Ishikawa (cell line): ENCODE results near the gene KDM4D.

Source experiments
- CEBPB ChIP-seq: IDR thresholded peaks from 2 replicates; pipeline ENCODE4 v1.6.1; 2012
- CREB1 ChIP-seq: IDR thresholded peaks from 2 replicates; pipeline ENCODE4 v1.6.1; 2012; ENCODE audit warnings: low read depth
- EGR1 ChIP-seq: IDR thresholded peaks from 2 replicates; pipeline ENCODE4 v1.6.1; 2012
- EP300 ChIP-seq: IDR thresholded peaks from 2 replicates; pipeline ENCODE4 v1.6.1; 2012; ENCODE audit warnings: borderline replicate concordance
- FOXM1 ChIP-seq: IDR thresholded peaks from 2 replicates; pipeline ENCODE4 v1.6.1; 2012; ENCODE audit warnings: low read depth, borderline replicate concordance
- NFIC ChIP-seq: IDR thresholded peaks from 2 replicates; pipeline ENCODE4 v1.6.1; 2012
- RAD21 ChIP-seq: IDR thresholded peaks from 2 replicates; pipeline ENCODE4 v1.6.1; 2012; ENCODE audit warnings: low read depth
- TAF1 ChIP-seq: IDR thresholded peaks from 2 replicates; pipeline ENCODE4 v1.6.1; 2012; ENCODE audit warnings: low read depth, mild to moderate bottlenecking
- TCF12 ChIP-seq: IDR thresholded peaks from 2 replicates; pipeline ENCODE4 v1.6.1; 2012; ENCODE audit warnings: low read depth
- TEAD4 ChIP-seq: IDR thresholded peaks from 2 replicates; pipeline ENCODE4 v1.6.1; 2012
- YY1 ChIP-seq: IDR thresholded peaks from 2 replicates; pipeline ENCODE4 v1.6.1; 2012; ENCODE audit warnings: low read depth
- ZBTB7A ChIP-seq: IDR thresholded peaks from 2 replicates; pipeline ENCODE4 v1.6.1; 2012; ENCODE audit warnings: low read depth
- TF ChIP-seq, protein P1 (sequence below): IDR thresholded peaks from 2 replicates; pipeline ENCODE4 v1.6.1; 2012; ENCODE audit warnings: low read depth, mild to moderate bottlenecking
- TF ChIP-seq, protein P2 (sequence below): IDR thresholded peaks from 2 replicates; pipeline ENCODE4 v1.6.1; 2012
- TF ChIP-seq, protein P3 (sequence below): IDR thresholded peaks from 2 replicates; pipeline ENCODE4 v1.6.1; 2012

KDM4D gene

DNA sequence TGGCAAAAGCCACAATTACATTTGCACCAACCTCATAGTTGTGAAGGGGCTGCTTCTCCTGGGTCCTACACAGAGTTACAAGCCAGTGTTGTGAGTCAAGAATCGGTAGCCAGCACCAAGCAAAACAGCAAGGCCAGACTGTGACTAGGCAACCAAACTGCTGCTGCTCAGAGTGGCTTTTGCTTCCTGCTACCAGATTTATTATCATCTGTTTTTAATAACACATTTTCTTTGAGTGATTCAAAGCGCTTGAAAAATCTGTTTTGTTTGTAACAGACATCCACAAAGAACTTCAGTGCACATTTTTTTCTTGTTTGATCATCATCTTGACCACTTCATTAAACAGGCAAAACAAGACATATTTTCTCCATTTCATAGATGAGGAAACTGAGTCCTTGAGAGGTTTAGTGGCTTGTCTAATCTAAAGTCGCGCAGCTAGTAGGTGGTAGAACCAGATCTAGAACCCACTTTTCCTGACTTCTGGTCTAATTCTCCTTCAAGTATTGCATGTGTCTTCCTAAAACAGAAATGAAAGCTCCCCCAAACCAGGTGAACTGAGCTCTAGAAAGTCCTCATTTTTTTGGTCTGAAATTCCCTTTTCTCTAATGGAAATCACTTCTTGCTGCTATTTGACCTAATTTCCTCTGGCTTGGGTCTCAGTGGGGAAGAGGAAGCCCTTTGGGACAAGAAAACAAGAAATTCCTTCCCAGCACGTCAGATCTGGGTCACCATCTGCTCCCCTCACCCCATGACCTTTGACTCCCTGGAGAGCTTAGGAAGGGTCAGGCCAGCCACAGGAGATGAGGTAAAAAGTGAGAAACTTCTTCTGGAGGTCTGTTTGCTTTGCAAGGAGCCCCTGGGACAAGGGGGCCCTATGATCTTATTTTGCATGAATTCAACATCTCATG is 40.0 kb upstream of the KDM4D start:
- TF ChIP-seq, protein P1, sequence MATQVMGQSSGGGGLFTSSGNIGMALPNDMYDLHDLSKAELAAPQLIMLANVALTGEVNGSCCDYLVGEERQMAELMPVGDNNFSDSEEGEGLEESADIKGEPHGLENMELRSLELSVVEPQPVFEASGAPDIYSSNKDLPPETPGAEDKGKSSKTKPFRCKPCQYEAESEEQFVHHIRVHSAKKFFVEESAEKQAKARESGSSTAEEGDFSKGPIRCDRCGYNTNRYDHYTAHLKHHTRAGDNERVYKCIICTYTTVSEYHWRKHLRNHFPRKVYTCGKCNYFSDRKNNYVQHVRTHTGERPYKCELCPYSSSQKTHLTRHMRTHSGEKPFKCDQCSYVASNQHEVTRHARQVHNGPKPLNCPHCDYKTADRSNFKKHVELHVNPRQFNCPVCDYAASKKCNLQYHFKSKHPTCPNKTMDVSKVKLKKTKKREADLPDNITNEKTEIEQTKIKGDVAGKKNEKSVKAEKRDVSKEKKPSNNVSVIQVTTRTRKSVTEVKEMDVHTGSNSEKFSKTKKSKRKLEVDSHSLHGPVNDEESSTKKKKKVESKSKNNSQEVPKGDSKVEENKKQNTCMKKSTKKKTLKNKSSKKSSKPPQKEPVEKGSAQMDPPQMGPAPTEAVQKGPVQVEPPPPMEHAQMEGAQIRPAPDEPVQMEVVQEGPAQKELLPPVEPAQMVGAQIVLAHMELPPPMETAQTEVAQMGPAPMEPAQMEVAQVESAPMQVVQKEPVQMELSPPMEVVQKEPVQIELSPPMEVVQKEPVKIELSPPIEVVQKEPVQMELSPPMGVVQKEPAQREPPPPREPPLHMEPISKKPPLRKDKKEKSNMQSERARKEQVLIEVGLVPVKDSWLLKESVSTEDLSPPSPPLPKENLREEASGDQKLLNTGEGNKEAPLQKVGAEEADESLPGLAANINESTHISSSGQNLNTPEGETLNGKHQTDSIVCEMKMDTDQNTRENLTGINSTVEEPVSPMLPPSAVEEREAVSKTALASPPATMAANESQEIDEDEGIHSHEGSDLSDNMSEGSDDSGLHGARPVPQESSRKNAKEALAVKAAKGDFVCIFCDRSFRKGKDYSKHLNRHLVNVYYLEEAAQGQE = no peak
- no peak for TF ChIP-seq CEBPB
- no peak for TF ChIP-seq CREB1
- TF ChIP-seq TAF1 = no peak
- TF ChIP-seq, protein P2, sequence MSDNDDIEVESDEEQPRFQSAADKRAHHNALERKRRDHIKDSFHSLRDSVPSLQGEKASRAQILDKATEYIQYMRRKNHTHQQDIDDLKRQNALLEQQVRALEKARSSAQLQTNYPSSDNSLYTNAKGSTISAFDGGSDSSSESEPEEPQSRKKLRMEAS = no peak
- TF ChIP-seq, protein P3, sequence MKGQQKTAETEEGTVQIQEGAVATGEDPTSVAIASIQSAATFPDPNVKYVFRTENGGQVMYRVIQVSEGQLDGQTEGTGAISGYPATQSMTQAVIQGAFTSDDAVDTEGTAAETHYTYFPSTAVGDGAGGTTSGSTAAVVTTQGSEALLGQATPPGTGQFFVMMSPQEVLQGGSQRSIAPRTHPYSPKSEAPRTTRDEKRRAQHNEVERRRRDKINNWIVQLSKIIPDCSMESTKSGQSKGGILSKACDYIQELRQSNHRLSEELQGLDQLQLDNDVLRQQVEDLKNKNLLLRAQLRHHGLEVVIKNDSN = no peak
- no peak for TF ChIP-seq TEAD4
- TF ChIP-seq EP300 = no peak
- no peak for TF ChIP-seq EGR1
- TF ChIP-seq NFIC = no peak
- no peak for TF ChIP-seq FOXM1
- TF ChIP-seq ZBTB7A = no peak
- no peak for TF ChIP-seq YY1
- no peak for TF ChIP-seq TCF12
- TF ChIP-seq RAD21 = no peak

DNA sequence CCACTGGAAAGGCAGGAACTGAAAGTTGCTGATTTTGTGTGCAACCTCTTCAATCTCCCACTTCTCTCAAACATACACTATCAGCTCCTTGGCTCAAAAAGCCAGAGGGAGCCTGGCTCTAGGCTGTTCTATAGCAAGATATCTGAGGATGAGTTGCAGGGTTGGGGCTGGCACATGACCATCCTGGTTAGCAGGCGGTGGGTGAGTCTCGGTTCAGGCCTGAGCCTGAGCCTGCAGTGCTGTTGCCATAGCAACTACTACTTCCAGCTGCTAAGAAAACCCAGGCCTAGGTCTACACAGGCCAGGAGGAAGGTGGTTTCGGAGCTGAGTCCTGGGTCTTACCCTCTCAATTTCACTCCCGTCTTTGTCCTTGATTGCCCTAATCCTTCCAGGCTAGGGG is 39.1 kb upstream of the KDM4D start:
- TF ChIP-seq NFIC = no peak
- TF ChIP-seq ZBTB7A = no peak
- no peak for TF ChIP-seq TAF1
- TF ChIP-seq EP300 = no peak
- no peak for TF ChIP-seq YY1
- TF ChIP-seq TCF12 = no peak
- TF ChIP-seq, protein P3 = no peak
- no peak for TF ChIP-seq CEBPB
- TF ChIP-seq, protein P1 = no peak
- TF ChIP-seq, protein P2 = no peak
- no peak for TF ChIP-seq RAD21
- no peak for TF ChIP-seq CREB1
- no peak for TF ChIP-seq TEAD4
- no peak for TF ChIP-seq FOXM1
- no peak for TF ChIP-seq EGR1

DNA sequence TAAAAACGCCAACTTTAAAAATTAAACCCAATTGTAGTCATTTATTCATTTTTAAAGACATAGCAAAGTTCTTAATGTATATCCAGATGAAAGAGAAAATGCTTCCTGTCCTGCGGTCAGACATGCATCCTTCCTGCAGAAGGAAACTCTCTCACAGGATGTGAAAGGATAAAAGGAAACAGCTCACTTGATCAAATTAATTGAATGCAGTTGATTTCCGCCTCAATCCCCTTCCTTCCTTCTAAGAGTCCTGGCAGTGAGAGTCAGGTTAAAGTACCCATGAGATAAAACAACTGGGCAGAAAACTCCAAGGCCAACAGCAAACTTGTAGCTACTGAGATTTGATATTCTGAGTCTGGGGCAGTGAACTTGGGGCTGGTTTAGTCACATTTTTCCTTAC is 38.7 kb upstream of the KDM4D start:
- TF ChIP-seq CEBPB (no peak), RAD21 (no peak), TAF1 (no peak), EP300 (no peak), TEAD4 (no peak), YY1 (no peak), EGR1 (no peak), TCF12 (no peak), FOXM1 (no peak), ZBTB7A (no peak), NFIC (no peak), CREB1 (no peak)
- TF ChIP-seq, protein P2 = no peak
- TF ChIP-seq, protein P3 = no peak
- TF ChIP-seq, protein P1 = no peak
